GM11168 (cell line): ENCODE data around the gene CAPRIN2.

Source experiments
- in situ Hi-C: fragments of 300-500 bp; cut with MboI; formaldehyde crosslinking; loops from one replicate; pipeline ENCODE4 v1.12.0; 2022; ENCODE audit warnings: low sequenced_read_pairs; ENCODE audit not compliant: unreplicated experiment

CAPRIN2 gene

GRCh38 chr12:30707613-30708342 is 47.0 kb downstream of the CAPRIN2 start:
- in situ Hi-C loops: no loop called here

- in situ Hi-C loops: no loop called here
Measured at GRCh38 chr12:30706476-30706875, 48.3 kb downstream of the CAPRIN2 start.

- in situ Hi-C loops: no loop called here
Measured at GRCh38 chr12:30701056-30701455, 53.7 kb downstream of the CAPRIN2 start.

- in situ Hi-C loops: no loop called here
Measured at GRCh38 chr12:30700216-30700900, 54.4 kb downstream of the CAPRIN2 start.

GRCh38 chr12:30698346-30698745 is 56.4 kb downstream of the CAPRIN2 start:
- in situ Hi-C loops: no loop called here

GRCh38 chr12:30696943-30697342 is 57.8 kb downstream of the CAPRIN2 start:
- in situ Hi-C loops: no loop called here

GRCh38 chr12:30696486-30696885 is 58.3 kb downstream of the CAPRIN2 start:
- in situ Hi-C loops: no loop called here

GRCh38 chr12:30696103-30696408 is 58.7 kb downstream of the CAPRIN2 start:
- in situ Hi-C loops: no loop called here

GRCh38 chr12:30695199-30696102 is 59.3 kb downstream of the CAPRIN2 start, which contains the start of gene IPO8:
Gene IPO8, minus strand, starts transcription at chr12:30695869. Its CDS starts 222 bp downstream, at chr12:30695647.
- in situ Hi-C loops: no loop called here

- in situ Hi-C loops: no loop called here
Measured at GRCh38 chr12:30694412-30695198, 60.1 kb downstream of the CAPRIN2 start.

- in situ Hi-C loops: no loop called here
Measured at GRCh38 chr12:30692470-30692869, 62.3 kb downstream of the CAPRIN2 start.

- in situ Hi-C loops: no loop called here
Measured at GRCh38 chr12:30691122-30691879, 63.5 kb downstream of the CAPRIN2 start.

GRCh38 chr12:30687265-30687986 is 67.3 kb downstream of the CAPRIN2 start:
- in situ Hi-C loops: no loop called here

GRCh38 chr12:30679241-30679640 is 75.5 kb downstream of the CAPRIN2 start:
- in situ Hi-C loops: no loop called here

- in situ Hi-C loops: no loop called here
Measured at GRCh38 chr12:30678221-30678620, 76.5 kb downstream of the CAPRIN2 start.

GRCh38 chr12:30661210-30661609 is 93.5 kb downstream of the CAPRIN2 start:
- in situ Hi-C loops: no loop called here
